Neural progenitor cell (in vitro differentiated cells): ENCODE data around the gene TNNC2. TPM values are rescaled to one million over a fixed set of nuclear protein-coding genes. Genes with fewer than 3 reads are reported as not detected.

ENCODE experiments used
- DNase-seq: peaks from one replicate; pipeline ENCODE4 v3.0.0-alpha.2; 2016; ENCODE audit warnings: low spot score
- H2AFZ ChIP-seq: fragments of 200-600 bp; sonication (generic); replicated peaks from 2 replicates; pipeline ENCODE4 v1.6.1; 2016; ENCODE audit warnings: antibody characterized with exemption
- H3F3A ChIP-seq: fragments of 200-600 bp; sonication (generic); 2 replicates; pipeline ENCODE4 v1.6.1; 2016; ENCODE audit warnings: antibody characterized with exemption, low read depth
- H3K27ac ChIP-seq: fragments of 200-600 bp; sonication (generic); 2 replicates; pipeline ENCODE4 v1.5.1; 2016; ENCODE audit warnings: mild to moderate bottlenecking
- H3K27me3 ChIP-seq: fragments of 200-600 bp; sonication (generic); 2 replicates; pipeline ENCODE4 v1.6.1; 2016; ENCODE audit warnings: mild to moderate bottlenecking, moderate library complexity
- H3K36me3 ChIP-seq: fragments of 200-600 bp; sonication (generic); 2 replicates; pipeline ENCODE4 v1.5.1; 2016
- H3K4me1 ChIP-seq: fragments of 200-600 bp; sonication (generic); 2 replicates; pipeline ENCODE4 v1.6.1; 2016; ENCODE audit warnings: mixed run types
- H3K4me2 ChIP-seq: fragments of 200-600 bp; sonication (generic); 2 replicates; pipeline ENCODE4 v1.6.1; 2016
- H3K4me3 ChIP-seq: fragments of 200-600 bp; sonication (generic); 2 replicates; pipeline ENCODE4 v1.5.1; 2016
- H3K79me2 ChIP-seq: fragments of 200-600 bp; sonication (generic); 2 replicates; pipeline ENCODE4 v1.6.1; 2016; ENCODE audit warnings: low read depth
- H3K9ac ChIP-seq: fragments of 200-600 bp; sonication (generic); 2 replicates; pipeline ENCODE4 v1.6.1; 2016
- H3K9me3 ChIP-seq: fragments of 200-600 bp; sonication (generic); 2 replicates; pipeline ENCODE4 v1.5.1; 2016; ENCODE audit warnings: low read depth
- H4K20me1 ChIP-seq: fragments of 200-600 bp; sonication (generic); 2 replicates; pipeline ENCODE4 v1.6.1; 2016; ENCODE audit warnings: low read depth
- H3K27ac Mint-ChIP-seq: 3 replicates; pipeline ENCODE4 v1.8.0; 2021; ENCODE audit warnings: mixed read lengths
- H3K27me3 Mint-ChIP-seq: 2 replicates; pipeline ENCODE4 v1.8.0; 2022; ENCODE audit warnings: low read depth, mild to moderate bottlenecking, inconsistent platforms, moderate library complexity, mixed read lengths; ENCODE audit not compliant: insufficient read depth
- H3K36me3 Mint-ChIP-seq: 3 replicates; pipeline ENCODE4 v1.8.0; 2021; ENCODE audit warnings: mixed read lengths
- H3K4me1 Mint-ChIP-seq: 3 replicates; pipeline ENCODE4 v1.8.0; 2021; ENCODE audit warnings: mixed read lengths
- H3K4me3 Mint-ChIP-seq: 3 replicates; pipeline ENCODE4 v1.8.0; 2021; ENCODE audit warnings: mild to moderate bottlenecking, moderate library complexity, mixed read lengths
- H3K9me3 Mint-ChIP-seq: 3 replicates; pipeline ENCODE4 v1.8.0; 2020; ENCODE audit warnings: mixed read lengths
- CTCF ChIP-seq: fragments of 200-600 bp; sonication (generic); IDR thresholded peaks from 2 replicates; pipeline ENCODE4 v1.5.1; 2017; ENCODE audit warnings: antibody characterized with exemption, mild to moderate bottlenecking
- EZH2 ChIP-seq: fragments of 200-600 bp; sonication (generic); IDR thresholded peaks from 2 replicates; pipeline ENCODE4 v1.6.1; 2017; ENCODE audit warnings: antibody characterized with exemption, mild to moderate bottlenecking, moderate library complexity
- EZH2phosphoT487 ChIP-seq: fragments of 200-600 bp; sonication (generic); IDR thresholded peaks from 2 replicates; pipeline ENCODE4 v1.6.1; 2017; ENCODE audit warnings: antibody characterized with exemption
- total RNA-seq: library from RNA; depleted of rRNA; stranded (reverse); fragments of >200 nt; gene quantifications from 2 replicates; pipeline ENCODE4 v1.2.3, GENCODE V29; 2015; ENCODE audit warnings: low replicate concordance

TNNC2 gene
- total RNA-seq, 1 donor from 2014 or later: not detected

- Histone ChIP-seq H2AFZ (no peak overlapping the region), H3K4me2 (no peak overlapping the region), H3K27me3 (no peaks in the 10 kb centered on the region), H3F3A (no peaks in the 10 kb centered on the region), H3K36me3 (no peaks in the 10 kb centered on the region), H4K20me1 (peaks cover 3% of the 10 kb centered on the region), H3K9me3 (no peaks in the 10 kb centered on the region), H3K9ac (no peak overlapping the region), H3K4me3 (no peak overlapping the region), H3K4me1 (no peaks in the 10 kb centered on the region), H3K79me2 (no peaks in the 10 kb centered on the region), H3K27ac (no peak overlapping the region)
- DNase-seq: no peak
- Mint-ChIP-seq H3K36me3 (peaks cover 7% of the 10 kb centered on the region), H3K27ac (no peak overlapping the region), H3K4me3 (no peak overlapping the region), H3K27me3 (no peaks in the 10 kb centered on the region), H3K9me3 (no peaks in the 10 kb centered on the region), H3K4me1 (peaks cover 2% of the 10 kb centered on the region)
- no peak for TF ChIP-seq CTCF
- TF ChIP-seq EZH2: no peak
- no peak for TF ChIP-seq EZH2phosphoT487
These were observed 14.5 kb upstream of the TNNC2 start for GRCh38 chr20:45841407-45842129.

- Histone ChIP-seq H3K4me3 (no peak overlapping the region), H3K27ac (no peak overlapping the region), H2AFZ (no peak overlapping the region), H3K79me2 (no peaks in the 10 kb centered on the region), H3K4me2 (no peak overlapping the region), H3K27me3 (no peaks in the 10 kb centered on the region), H3K9ac (no peak overlapping the region), H3K9me3 (no peaks in the 10 kb centered on the region), H3F3A (no peaks in the 10 kb centered on the region), H3K36me3 (no peaks in the 10 kb centered on the region), H3K4me1 (no peaks in the 10 kb centered on the region), H4K20me1 (peaks cover 3% of the 10 kb centered on the region)
- H3K27ac Mint-ChIP-seq: no peak overlapping the region
- H3K27me3 Mint-ChIP-seq: no peaks in the 10 kb centered on the region
- no peak for DNase-seq
- H3K36me3 Mint-ChIP-seq: peaks cover 7% of the 10 kb centered on the region
- TF ChIP-seq CTCF: no peak
- TF ChIP-seq EZH2: no peak
- TF ChIP-seq EZH2phosphoT487: no peak
- peaks cover 3% of the 10 kb centered on the region for H3K4me1 Mint-ChIP-seq
- H3K9me3 Mint-ChIP-seq: no peaks in the 10 kb centered on the region
- no peak overlapping the region for H3K4me3 Mint-ChIP-seq
These were observed 13.6 kb upstream of the TNNC2 start for GRCh38 chr20:45840700-45841198.

- no peak overlapping the region for H3K4me3 Mint-ChIP-seq
- Histone ChIP-seq H3K9me3 (no peaks in the 10 kb centered on the region), H3K27me3 (no peaks in the 10 kb centered on the region), H3K9ac (no peak overlapping the region), H3K79me2 (peaks cover 10% of the 10 kb centered on the region), H4K20me1 (peaks cover 3% of the 10 kb centered on the region), H2AFZ (no peak overlapping the region), H3K4me3 (no peak overlapping the region), H3K4me1 (peaks cover 13% of the 10 kb centered on the region), H3K36me3 (no peaks in the 10 kb centered on the region), H3K27ac (no peak overlapping the region), H3K4me2 (no peak overlapping the region), H3F3A (peaks cover 31% of the 10 kb centered on the region)
- H3K27me3 Mint-ChIP-seq: no peaks in the 10 kb centered on the region
- H3K36me3 Mint-ChIP-seq: no peaks in the 10 kb centered on the region
- no peaks in the 10 kb centered on the region for H3K9me3 Mint-ChIP-seq
- no peak for TF ChIP-seq EZH2
- no peak for TF ChIP-seq EZH2phosphoT487
- TF ChIP-seq CTCF: no peak
- no peak overlapping the region for H3K27ac Mint-ChIP-seq
- H3K4me1 Mint-ChIP-seq: peaks cover 24% of the 10 kb centered on the region
- no peak for DNase-seq
These were observed 9.7 kb upstream of the TNNC2 start for GRCh38 chr20:45836841-45837240.
